ENCODE data around the gene MMP20.

Gene MMP20

GRCh38 chr11:102622258-102622657 is 2.9 kb downstream of the MMP20 start:
- no peak for DNase-seq (ENCODE audit: low read depth, low spot score)

GRCh38 chr11:102620818-102621561 is 4.1 kb downstream of the MMP20 start:
- DNase-seq (ENCODE audit: low read depth, low spot score), result no peak

GRCh38 chr11:102620179-102620578 is 5.0 kb downstream of the MMP20 start:
- DNase-seq (ENCODE audit: low read depth, low spot score), result no peak

DNA sequence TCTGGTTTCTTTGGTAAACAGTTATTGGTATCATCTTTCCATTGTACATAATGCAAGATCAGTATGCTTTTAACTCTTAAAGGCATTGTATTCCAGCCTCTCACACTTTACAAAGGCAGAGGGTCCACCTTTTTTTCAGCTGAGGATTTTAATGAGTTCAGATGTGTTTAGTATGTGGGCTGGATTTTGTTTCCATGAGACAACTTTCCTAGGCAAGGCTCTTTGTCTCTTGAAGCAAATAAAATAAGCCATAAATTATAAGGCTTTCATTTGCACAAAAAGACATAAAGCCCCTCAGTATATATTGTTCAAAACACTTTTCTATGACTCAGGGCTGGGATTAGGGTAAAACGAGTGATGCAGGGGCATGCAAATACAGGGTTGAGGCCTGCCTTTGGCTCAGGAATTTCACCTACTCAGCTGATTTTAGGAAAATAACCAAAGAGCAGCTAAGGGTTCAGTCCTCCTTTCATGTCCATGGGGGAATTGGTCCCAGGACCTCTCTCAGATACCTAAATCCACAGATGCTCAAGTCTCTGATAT is 7.6 kb downstream of the MMP20 start:
- DNase-seq (ENCODE audit: low read depth, low spot score), result no peak

DNA sequence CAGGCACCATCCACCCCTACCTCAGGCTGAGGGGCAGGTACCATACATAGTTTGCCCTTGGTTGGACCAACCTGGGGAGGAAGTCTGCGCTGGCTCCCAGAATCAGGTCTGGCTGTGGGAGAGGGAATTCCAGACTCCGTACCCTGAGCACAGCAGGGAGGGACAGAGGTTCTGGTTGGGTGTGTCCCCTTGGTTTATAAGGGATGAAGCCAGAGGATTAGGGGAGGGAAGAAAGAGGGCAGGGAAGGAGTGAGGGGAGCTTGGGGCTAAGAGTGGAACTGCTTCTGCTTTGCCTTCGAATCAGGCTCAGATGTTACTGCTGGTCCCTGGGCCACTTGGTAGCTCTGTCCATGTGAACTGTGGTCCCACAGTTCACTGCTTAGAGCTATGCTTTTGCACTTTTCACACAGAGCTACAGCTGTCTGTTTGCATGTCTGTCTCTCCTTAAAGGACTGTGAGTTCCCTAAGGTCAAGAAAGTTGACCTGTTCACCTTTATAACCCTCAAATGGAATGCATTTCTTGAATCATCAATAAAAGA is 9.2 kb downstream of the MMP20 start:
- DNase-seq (ENCODE audit: low read depth, low spot score), result no peak

DNA sequence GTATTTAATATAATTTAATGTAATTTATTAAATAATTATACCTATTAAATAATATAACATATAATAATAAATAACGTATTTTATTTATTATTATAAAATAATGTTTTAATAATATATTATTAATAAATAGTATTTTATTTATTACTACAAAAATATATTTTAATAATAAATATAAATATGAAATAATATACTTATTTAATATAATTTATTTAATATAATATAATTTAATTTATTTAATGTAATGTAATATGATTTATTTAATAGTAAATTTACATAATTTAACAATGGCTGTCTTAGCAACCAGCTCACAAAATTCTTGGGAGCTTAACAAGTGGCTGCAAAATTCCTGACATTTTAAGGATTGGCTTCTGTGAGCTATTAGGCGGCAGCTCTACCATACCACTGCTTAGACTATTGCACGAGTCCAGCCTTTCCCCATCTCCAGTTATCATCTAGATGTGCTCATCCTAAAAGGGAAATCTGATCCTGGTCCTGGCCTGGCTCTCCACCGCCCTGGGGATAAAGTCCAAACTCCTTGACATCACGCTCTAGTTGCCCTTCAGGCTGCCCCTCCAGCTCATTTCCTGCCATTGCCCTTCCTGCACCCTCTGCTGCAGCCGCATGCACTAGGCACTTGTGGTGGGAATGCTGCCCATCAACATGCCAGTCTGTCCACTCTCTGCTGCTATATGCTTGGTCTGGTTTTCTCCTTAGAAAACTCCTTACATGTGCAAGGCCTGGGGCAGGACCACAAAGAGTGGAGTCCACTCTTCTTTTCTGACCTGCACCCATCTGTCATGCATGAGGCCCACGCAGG is 9.8 kb downstream of the MMP20 start:
- DNase-seq (ENCODE audit: low read depth, low spot score), result no peak

DNA sequence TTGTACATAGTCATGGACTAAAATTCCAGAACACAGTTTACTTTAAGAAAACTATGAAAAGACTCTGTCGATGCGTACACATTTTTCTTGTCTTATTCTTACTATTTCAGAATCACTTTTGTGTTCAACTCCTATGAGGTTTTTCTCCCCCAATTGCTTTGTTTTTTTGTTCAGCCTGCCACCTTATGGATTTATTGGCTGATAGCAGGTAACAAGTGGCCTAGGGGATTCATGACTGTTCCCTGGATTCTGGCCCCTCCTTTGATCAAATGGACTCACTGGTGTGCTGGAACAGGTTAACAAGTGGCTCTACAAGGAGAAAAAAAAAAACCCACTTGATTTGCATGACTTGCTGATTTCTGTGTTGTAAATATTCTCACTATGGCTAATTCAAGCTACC is 10.6 kb downstream of the MMP20 start:
- DNase-seq (ENCODE audit: low read depth, low spot score), result no peak

DNA sequence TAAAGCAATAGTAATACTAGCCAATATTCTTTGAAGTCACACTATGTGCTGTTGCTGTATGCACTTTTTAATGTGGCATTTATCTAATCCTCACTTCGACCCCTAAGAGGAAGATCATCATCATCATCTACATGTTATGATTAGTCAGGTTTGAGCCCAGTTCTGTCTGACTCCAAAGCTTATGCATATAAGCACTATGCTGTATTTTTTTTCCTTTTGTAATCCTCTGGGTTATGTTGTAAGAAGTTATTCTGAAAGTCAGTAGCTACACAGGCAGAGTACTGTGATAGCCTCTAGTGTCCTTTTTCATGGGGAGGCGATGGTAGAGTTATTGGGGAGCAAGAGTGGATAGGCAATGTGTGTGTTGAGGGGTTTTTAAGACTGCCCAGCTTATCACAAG is 11.1 kb downstream of the MMP20 start:
- no peak for DNase-seq (ENCODE audit: low read depth, low spot score)

- no peak for DNase-seq (ENCODE audit: low read depth, low spot score)
Observed at GRCh38 chr11:102613450-102613849, 11.7 kb downstream of the MMP20 start.

GRCh38 chr11:102611291-102611690 is 13.8 kb downstream of the MMP20 start:
- no peak for DNase-seq (ENCODE audit: low read depth, low spot score)

DNA sequence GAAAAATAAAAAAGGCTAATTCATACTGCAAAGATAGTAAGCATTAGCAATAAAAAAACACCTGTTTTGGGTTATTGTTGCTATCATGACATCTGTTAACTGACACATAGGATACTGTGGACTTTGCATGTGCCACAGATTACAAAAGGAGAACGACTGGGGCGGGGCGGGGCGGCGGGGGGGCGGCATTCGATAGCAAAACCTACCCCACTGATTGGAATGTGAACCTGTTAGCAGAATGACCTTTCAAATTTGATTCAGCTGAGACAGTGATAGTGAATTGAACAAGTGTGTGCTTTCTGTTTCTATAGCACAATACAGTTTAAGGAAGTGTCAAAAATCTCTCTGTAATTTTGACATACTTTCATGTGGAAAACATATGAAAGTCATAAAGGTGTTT is 14.9 kb downstream of the MMP20 start:
- no peak for DNase-seq (ENCODE audit: low read depth, low spot score)

DNA sequence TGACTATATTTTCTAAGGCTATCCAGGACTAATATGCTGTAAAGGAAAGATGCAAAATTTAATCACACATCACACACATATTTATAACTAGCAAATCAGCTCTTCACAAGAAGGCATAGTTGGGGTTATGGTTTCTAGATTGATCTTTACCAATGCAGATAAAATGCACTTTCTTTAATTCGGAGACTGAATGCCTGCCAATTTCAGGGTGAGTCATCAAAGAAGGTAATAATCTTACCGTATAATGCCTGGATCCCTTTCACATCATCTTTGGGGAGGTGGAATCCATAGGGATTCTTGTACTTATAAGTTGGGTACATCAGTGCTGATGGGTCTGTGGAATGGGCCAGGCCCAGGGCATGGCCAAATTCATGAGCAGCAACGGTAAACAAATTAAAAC is 16.4 kb downstream of the MMP20 start:
- no peak for DNase-seq (ENCODE audit: low read depth, low spot score)

- no peak for DNase-seq (ENCODE audit: low read depth, low spot score)
Observed at GRCh38 chr11:102604875-102605274, 20.3 kb downstream of the MMP20 start.

DNA sequence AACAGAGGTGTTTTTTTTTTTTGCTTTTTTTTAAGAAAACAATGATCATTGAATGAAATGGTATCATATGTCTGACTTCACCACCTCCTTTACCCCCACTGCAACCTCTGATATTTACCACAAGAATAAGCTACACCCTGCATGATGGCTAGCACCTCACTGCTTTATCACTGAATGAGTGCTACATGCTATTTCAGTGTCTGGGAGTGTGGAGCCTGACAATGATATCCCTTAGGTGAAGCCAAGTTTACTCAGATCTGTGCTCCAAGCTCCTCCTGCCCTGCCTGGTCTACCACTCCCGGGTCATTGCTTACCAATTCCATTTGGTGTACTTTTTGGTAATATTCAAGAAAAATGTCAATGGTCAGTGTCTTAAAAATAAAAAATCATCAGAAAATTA is 21.1 kb downstream of the MMP20 start:
- DNase-seq (ENCODE audit: low read depth, low spot score), result no peak

DNA sequence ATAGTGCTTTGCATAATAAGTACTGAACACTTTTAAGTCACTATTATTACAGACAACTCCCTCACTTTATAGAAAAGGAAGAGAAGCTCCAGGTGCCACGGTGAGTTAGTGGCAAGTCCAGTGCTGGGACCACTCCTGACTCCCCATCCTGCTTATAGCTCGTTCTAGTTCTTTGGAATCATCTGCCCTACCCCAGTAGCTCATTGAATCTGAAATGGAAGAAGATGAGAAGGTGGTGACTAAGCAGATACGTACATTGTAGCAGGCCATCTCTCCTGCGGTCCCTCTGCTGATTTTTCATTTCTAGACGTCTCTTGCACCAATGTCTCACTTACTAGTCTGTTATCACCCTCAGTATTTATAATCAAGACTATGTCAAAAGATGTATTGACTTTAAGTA is 21.6 kb downstream of the MMP20 start:
- no peak for DNase-seq (ENCODE audit: low read depth, low spot score)

- no peak for DNase-seq (ENCODE audit: low read depth, low spot score)
Observed at GRCh38 chr11:102603091-102603490, 22.0 kb downstream of the MMP20 start.

- DNase-seq (ENCODE audit: low read depth, low spot score), result no peak
Observed at GRCh38 chr11:102600666-102601065, 24.5 kb downstream of the MMP20 start.

DNA sequence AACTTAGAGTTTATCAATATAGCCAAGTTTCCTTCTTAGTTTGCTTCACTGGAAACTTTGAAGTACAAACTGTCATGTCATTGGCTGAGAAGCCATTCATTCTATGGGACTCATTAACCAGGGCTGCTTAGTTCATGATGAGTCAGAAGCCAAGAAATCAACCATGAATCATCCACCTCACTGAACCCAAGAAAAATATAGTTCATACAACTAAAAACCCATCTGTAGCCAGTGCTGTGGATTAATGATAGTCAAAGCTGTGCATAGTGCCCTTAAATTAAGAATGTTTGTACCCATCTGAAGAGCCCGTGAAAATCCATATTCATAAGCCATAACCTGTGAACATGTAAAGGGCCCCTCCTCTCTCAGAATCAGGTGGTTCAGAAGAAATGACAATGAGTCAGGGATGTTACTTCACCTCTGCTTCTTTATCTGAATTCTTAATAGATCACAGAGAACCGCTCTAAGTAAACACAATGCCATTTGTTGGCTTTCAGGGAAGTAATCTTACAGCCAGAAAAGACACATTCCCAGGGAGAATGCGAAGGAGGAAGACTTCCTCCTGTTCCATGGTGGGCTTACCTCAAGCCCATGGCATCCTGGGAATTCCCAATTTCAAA is 25.4 kb downstream of the MMP20 start:
- DNase-seq (ENCODE audit: low read depth, low spot score), result no peak

DNA sequence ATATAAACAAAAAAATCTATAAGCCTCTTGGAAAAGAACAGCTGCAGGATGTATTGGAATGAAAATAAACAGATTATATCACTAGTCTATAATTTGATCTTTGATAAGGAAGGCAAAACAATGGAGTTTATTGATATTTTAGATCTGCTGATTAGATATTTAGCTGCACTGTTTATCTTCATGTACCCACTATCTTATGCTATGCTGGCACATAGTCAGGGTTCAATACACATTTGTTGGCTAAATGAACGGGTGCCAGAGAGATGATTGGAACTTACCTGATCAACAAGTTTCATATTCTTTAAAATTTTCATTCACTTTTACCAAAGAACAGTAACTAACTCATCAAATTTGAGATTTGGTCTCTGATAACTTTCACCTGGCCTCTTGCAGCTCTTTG is 26.9 kb downstream of the MMP20 start:
- no peak for DNase-seq (ENCODE audit: low read depth, low spot score)

DNA sequence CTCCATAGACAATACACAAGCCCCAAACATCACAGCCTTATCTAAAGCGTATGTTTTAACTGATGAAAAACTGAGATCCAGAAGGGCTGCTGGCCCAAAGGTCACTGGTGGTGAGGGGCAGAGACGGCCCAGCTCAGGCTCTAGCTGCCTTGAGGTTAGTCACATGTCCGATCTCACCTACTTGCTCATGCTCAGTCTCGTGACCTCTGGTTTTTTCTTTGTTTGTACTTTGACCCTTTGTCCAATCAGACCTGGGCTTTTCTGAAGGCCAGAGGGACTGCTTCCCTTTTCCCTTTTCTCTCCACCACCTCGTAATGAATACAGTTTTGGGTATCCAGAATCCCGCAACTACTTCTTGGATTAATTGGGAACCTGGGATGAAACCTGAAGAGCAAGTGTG is 28.6 kb downstream of the MMP20 start:
- DNase-seq (ENCODE audit: low read depth, low spot score), result no peak

DNA sequence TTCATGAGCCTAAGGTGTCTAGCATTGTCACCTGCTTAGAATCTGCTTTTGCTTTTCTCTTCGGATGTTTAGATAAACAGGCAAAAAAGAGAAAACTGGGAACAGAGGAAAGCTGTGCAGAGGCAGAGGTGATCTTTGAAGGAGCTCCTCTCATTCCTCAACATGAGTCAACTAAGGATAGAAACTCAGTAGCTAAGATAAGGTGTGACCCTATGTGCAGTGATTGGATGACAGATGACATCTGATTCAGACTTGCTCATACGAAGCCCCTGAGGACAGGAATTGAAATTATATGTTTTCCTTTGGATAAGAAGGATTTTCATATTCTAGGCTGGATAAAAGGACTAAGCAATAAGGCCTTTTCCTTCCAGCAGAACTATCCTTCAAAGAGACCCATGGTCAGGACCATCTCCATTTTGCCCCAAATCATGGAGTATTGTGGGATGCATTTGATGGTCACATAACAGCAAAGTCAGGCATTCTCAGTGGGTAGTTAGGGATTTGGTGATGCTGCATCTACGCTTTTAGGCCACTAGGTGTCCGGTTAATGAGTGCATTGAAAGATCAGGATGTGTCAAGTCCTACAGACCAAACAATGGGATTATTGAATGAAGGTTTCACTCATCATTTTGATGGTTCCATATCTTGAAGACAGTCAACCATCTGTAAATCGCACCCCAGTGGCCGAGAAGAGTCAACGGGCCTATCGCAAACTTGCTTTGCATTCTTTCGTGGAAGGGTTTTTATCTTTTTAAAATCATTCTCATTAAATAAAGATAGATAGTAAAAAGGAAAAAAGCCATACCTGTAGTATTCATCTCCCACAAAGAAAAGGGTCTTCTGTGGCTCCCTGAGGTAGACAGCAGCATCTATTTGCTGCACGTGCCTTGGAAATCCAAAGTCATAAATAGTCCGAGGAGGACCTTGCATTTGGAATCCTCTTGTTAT is 32.2 kb downstream of the MMP20 start:
- no peak for DNase-seq (ENCODE audit: low read depth, low spot score)
